ENCODE results near the gene FREM3.

The FREM3 gene

DNA sequence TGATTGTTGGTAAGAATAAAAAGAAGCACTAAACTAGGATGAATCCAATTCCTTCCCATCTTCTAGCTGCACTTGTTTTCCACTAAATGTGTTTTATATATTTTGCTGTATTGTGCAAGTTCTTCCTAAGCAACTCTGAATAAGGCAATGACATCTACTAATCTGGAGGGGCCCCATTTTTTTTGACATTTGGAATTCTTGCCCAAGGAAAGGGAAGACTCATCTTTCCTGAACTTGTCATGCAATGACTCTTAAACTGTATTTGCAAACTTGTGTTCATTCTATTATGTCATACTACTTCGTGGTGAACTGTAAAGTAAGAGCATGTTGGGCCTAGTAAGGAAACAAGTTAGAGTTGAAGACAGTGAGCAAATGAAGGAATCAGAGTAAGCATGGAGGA is 45.9 kb downstream of the FREM3 start:
- Histone ChIP-seq H3K36me3 (replicated peaks; ENCODE audit: insufficient read depth, low read length) (no peaks in the 10 kb centered on the region), H3K27me3 (replicated peaks; ENCODE audit: insufficient read depth, low read length) (no peaks in the 10 kb centered on the region), H3K9me2 (replicated peaks; ENCODE audit: insufficient read depth, low read length) (no peaks in the 10 kb centered on the region), H3K4me2 (ENCODE audit: low read depth, low read length) (no peak overlapping the region), H3K4me3 (ENCODE audit: low read length) (no peak overlapping the region), H2AFZ (ENCODE audit: low read length) (no peak overlapping the region), H3K4me1 (ENCODE audit: low read length) (no peaks in the 10 kb centered on the region), H3F3A (ENCODE audit: insufficient read depth, low read length) (no peaks in the 10 kb centered on the region), H3K9ac (ENCODE audit: low read length) (no peak overlapping the region), H3K9me3 (replicated peaks; ENCODE audit: insufficient read depth, low read length) (no peaks in the 10 kb centered on the region), H3K79me2 (ENCODE audit: low read length) (no peaks in the 10 kb centered on the region), H4K20me1 (ENCODE audit: insufficient read depth, low read length) (no peaks in the 10 kb centered on the region), H3K27ac (ENCODE audit: low read length) (no peak overlapping the region)
- TF ChIP-seq EZH2phosphoT487 (IDR thresholded peaks at IDR 0.05; ENCODE audit: low read length) (no peak), EZH2 (optimal IDR thresholded peaks at IDR 0.05; ENCODE audit: low read depth, low read length) (no peak)
- TF ChIP-seq, protein P1, sequence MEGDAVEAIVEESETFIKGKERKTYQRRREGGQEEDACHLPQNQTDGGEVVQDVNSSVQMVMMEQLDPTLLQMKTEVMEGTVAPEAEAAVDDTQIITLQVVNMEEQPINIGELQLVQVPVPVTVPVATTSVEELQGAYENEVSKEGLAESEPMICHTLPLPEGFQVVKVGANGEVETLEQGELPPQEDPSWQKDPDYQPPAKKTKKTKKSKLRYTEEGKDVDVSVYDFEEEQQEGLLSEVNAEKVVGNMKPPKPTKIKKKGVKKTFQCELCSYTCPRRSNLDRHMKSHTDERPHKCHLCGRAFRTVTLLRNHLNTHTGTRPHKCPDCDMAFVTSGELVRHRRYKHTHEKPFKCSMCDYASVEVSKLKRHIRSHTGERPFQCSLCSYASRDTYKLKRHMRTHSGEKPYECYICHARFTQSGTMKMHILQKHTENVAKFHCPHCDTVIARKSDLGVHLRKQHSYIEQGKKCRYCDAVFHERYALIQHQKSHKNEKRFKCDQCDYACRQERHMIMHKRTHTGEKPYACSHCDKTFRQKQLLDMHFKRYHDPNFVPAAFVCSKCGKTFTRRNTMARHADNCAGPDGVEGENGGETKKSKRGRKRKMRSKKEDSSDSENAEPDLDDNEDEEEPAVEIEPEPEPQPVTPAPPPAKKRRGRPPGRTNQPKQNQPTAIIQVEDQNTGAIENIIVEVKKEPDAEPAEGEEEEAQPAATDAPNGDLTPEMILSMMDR (IDR thresholded peaks at IDR 0.05; ENCODE audit: low read length): no peak
- DNase-seq: no peak

DNA sequence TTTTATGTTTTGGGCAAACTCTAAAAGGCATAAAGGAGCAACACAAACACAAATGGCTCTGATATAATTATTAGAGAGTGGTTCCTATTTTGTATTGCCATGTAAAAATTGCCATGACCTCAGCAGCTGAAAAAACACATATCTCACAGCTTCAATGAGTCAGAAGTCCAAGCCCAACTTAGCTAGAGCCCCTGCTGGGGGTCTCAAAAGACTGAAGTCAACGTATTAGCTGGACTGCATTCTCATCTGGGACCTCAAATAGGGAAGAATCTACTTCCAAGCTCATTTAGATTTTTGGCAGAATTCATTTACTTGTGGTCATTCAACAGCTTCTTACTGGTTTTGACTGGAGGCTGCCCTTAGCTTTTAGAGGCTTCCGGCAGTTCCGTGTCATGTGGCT is 47.4 kb downstream of the FREM3 start:
- Histone ChIP-seq H3K79me2 (ENCODE audit: low read length) (no peaks in the 10 kb centered on the region), H3K4me1 (ENCODE audit: low read length) (no peaks in the 10 kb centered on the region), H2AFZ (ENCODE audit: low read length) (no peak overlapping the region), H3F3A (ENCODE audit: insufficient read depth, low read length) (no peaks in the 10 kb centered on the region), H3K27me3 (replicated peaks; ENCODE audit: insufficient read depth, low read length) (no peaks in the 10 kb centered on the region), H3K9me3 (replicated peaks; ENCODE audit: insufficient read depth, low read length) (no peaks in the 10 kb centered on the region), H3K4me3 (ENCODE audit: low read length) (no peak overlapping the region), H3K36me3 (replicated peaks; ENCODE audit: insufficient read depth, low read length) (no peaks in the 10 kb centered on the region), H4K20me1 (ENCODE audit: insufficient read depth, low read length) (no peaks in the 10 kb centered on the region), H3K9me2 (replicated peaks; ENCODE audit: insufficient read depth, low read length) (no peaks in the 10 kb centered on the region), H3K27ac (ENCODE audit: low read length) (no peak overlapping the region), H3K9ac (ENCODE audit: low read length) (no peak overlapping the region), H3K4me2 (ENCODE audit: low read depth, low read length) (no peak overlapping the region)
- TF ChIP-seq, protein P1 (IDR thresholded peaks at IDR 0.05; ENCODE audit: low read length): no peak
- no peak for TF ChIP-seq EZH2 (optimal IDR thresholded peaks at IDR 0.05; ENCODE audit: low read depth, low read length)
- no peak for TF ChIP-seq EZH2phosphoT487 (IDR thresholded peaks at IDR 0.05; ENCODE audit: low read length)
- no peak for DNase-seq

DNA sequence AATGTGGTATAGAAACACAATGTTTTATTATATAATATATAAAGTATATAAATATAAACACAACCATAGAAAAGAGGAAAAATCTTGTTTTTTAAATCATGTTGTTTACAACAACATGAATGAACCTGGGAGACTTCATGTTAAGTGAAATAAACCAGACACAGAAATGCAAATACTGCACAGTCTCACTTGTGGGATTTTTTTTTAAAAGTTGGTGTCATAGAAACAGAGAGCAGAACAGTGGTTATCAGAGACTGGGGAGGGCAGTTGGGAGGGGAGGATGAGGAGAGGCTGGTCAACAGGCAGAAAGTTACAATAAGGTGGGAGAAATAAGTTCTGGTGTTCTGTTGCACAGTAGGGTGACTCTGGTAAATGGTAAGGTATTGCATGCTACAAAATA is 57.1 kb downstream of the FREM3 start:
- no peaks in the 10 kb centered on the region for H3K36me3 ChIP-seq (replicated peaks; ENCODE audit: insufficient read depth, low read length)
- no peak overlapping the region for H3K27ac ChIP-seq (ENCODE audit: low read length)
- H3F3A ChIP-seq (ENCODE audit: insufficient read depth, low read length): no peaks in the 10 kb centered on the region
- no peak overlapping the region for H3K4me3 ChIP-seq (ENCODE audit: low read length)
- no peak for DNase-seq
- H2AFZ ChIP-seq (ENCODE audit: low read length): no peak overlapping the region
- H3K9me2 ChIP-seq (replicated peaks; ENCODE audit: insufficient read depth, low read length): no peaks in the 10 kb centered on the region
- TF ChIP-seq EZH2 (optimal IDR thresholded peaks at IDR 0.05; ENCODE audit: low read depth, low read length): no peak
- TF ChIP-seq, protein P1 (IDR thresholded peaks at IDR 0.05; ENCODE audit: low read length): no peak
- no peak for TF ChIP-seq EZH2phosphoT487 (IDR thresholded peaks at IDR 0.05; ENCODE audit: low read length)
- H3K4me2 ChIP-seq (ENCODE audit: low read depth, low read length): no peak overlapping the region
- H3K27me3 ChIP-seq (replicated peaks; ENCODE audit: insufficient read depth, low read length): no peaks in the 10 kb centered on the region
- H3K9me3 ChIP-seq (replicated peaks; ENCODE audit: insufficient read depth, low read length): no peaks in the 10 kb centered on the region
- no peak overlapping the region for H3K9ac ChIP-seq (ENCODE audit: low read length)
- no peaks in the 10 kb centered on the region for H4K20me1 ChIP-seq (ENCODE audit: insufficient read depth, low read length)
- no peaks in the 10 kb centered on the region for H3K79me2 ChIP-seq (ENCODE audit: low read length)
- H3K4me1 ChIP-seq (ENCODE audit: low read length): no peaks in the 10 kb centered on the region

All from MM.1S (cell line).